Heart left ventricle (tissue), 16 donors: ENCODE measurements around the gene HACD2. TPM values are rescaled to one million over a fixed set of nuclear protein-coding genes. Genes with fewer than 3 reads are reported as not detected.

Source experiments
- ATAC-seq, 4 donors: fragments of 200-7000 bp; cut with Tn5 transposase; one replicate each; pipeline ENCODE4 v1.9.1; 2020 to 2022; ENCODE audit warnings: moderate library complexity in 4 of 4, mild to moderate bottlenecking in 3 of 4, moderate number of reproducible peaks in 1 of 4
- DNase-seq, 5 donors: peaks; one replicate each; pipeline ENCODE4 v3.0.0-alpha.2; 2020
- H3K27ac ChIP-seq, 12 donors: fragments of 200-600 bp; sonication (generic) in 4 of 12; one replicate each; pipeline versions ENCODE4 v1.5.0 to v1.8.0; 2016 to 2022; ENCODE audit warnings: mild to moderate bottlenecking in 2 of 12
- H3K27me3 ChIP-seq, 9 donors: fragments of 200-600 bp; sonication (generic) in 2 of 9; one replicate each; pipeline versions ENCODE4 v1.5.1 to v1.8.0; 2016 to 2022; ENCODE audit warnings: mild to moderate bottlenecking in 3 of 9
- H3K36me3 ChIP-seq, 9 donors: fragments of 200-600 bp; sonication (generic) in 2 of 9; one replicate each; pipeline versions ENCODE4 v1.5.0 to v1.8.0; 2018 to 2022; ENCODE audit warnings: mild to moderate bottlenecking in 2 of 9
- H3K4me1 ChIP-seq, 12 donors: fragments of 200-600 bp; sonication (generic) in 4 of 12; one replicate each; pipeline versions ENCODE4 v1.5.0 to v1.8.0; 2016 to 2022; ENCODE audit warnings: mild to moderate bottlenecking in 3 of 12
- H3K4me3 ChIP-seq, 12 donors: fragments of 200-600 bp; sonication (generic) in 4 of 12; one replicate each; pipeline versions ENCODE4 v1.5.0 to v1.8.0; 2017 to 2022; ENCODE audit warnings: mild to moderate bottlenecking in 9 of 12, moderate library complexity in 4 of 12
- H3K9me3 ChIP-seq, 12 donors: fragments of 200-600 bp; sonication (generic) in 4 of 12; one replicate each; pipeline versions ENCODE4 v1.5.0 to v1.8.0; 2016 to 2022; ENCODE audit warnings: mild to moderate bottlenecking in 1 of 12
- POLR2A ChIP-seq, 2 donors: fragments of 450-650 bp; IDR thresholded peaks; one replicate each; pipeline ENCODE4 v1.6.1; 2017; ENCODE audit warnings: antibody characterized with exemption in 2 of 2, mild to moderate bottlenecking in 2 of 2, moderate library complexity in 2 of 2
- WGBS, 4 donors: extraction: QIAGEN DNeasy Blood & Tissue Kit in 2 of 4; methylation state at CpG; one replicate each; pipeline versions ENCODE4 v1.1.5 to v1.1.7; 2013 to 2018; 5-methylcytosine and 5-hydroxymethylcytosine counted together
- intact Hi-C, 10 donors: fragments of 100-400 bp; cut with DNase I; formaldehyde crosslinking; loops; one replicate each; pipeline versions ENCODE4 v1.11.1 to v1.14.2; 2022
- long read RNA-seq, 3 donors: library from polyadenylated mRNA; unstranded; transcript quantifications; one replicate each; pipeline ENCODE4 v2.0.0, GENCODE V29; 2020 to 2021
- polyA plus RNA-seq, 2 donors: library from polyadenylated mRNA; stranded (reverse); fragments of 200-250 nt; gene quantifications; one replicate each; pipeline ENCODE4 v1.2.3, GENCODE V29; 2013
- total RNA-seq, 9 donors: library from RNA; depleted of rRNA in 2 of 9; stranded (reverse); fragments of >200 nt in 2 of 9; fragmentation: NEBNext Ultra II Directional in 3 of 9; extraction: Animal tissue kit (Norgen Biotek cat#: 25700) in 3 of 9; gene quantifications; one replicate each; pipeline versions ENCODE4 v1.1.0 to v1.2.4, GENCODE V29; 2016 to 2023
- TF ChIP-seq, protein P1 (sequence below), 12 donors: fragments of 200-600 bp; sonication (generic) in 4 of 12; IDR thresholded peaks; one replicate each; pipeline versions ENCODE4 v1.5.0 to v1.8.0; 2018 to 2022; ENCODE audit warnings: antibody characterized with exemption in 12 of 12, mild to moderate bottlenecking in 5 of 12
- donor health status: ischemic (EF 13 %, LVEDD 7.1; RV severe dilation, severe dysfunction).
- donor health status: healthy with polysubstance abuse.
- donor health status: DM: no; HTN: yes; CAD: no.
- donor health status: DM: no; HTN: no; CAD: no.
- donor health status: ischemic (EF 25% LVEDD 6.9; RV normal size, moderate dysfunction).
- donor health status: ischemic (EF 25% LVEDD 5.7; RV mildly dilated, moderate dysfunction).
- donor health status: healthy.
- donor health status: DM: yes; HTN: yes; CAD: no.
- donor health status: ischemic (EF 35%, LVEDD 5.7; RV mildly dilated, moderate dysfunction).
- donor health status: nonischemic (EF 11% LVEDD 7.7; RV severe dilation, severe dysfunction).
- donor health status: DM: yes; HTN: yes; CAD: no.
- donor health status: PGD.
- donor health status: ischemic (EF 29% LVEDD 5.4; RV normal size, mild dysfunction).
- donor health status: nonischemic (EF 23%, LVEDD 6.1; RV moderate dilation, normal function).

HACD2 gene, protein sequence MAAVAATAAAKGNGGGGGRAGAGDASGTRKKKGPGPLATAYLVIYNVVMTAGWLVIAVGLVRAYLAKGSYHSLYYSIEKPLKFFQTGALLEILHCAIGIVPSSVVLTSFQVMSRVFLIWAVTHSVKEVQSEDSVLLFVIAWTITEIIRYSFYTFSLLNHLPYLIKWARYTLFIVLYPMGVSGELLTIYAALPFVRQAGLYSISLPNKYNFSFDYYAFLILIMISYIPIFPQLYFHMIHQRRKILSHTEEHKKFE
- 10 to 100 TPM in 4 of 9 donors, 1 to 10 TPM in 5; 8.8 to 23.3 (median 9.7) TPM for total RNA-seq
- 10 to 100 TPM in 1 of 2 donors, 1 to 10 TPM in 1; 5.6 to 17.1 TPM for polyA plus RNA-seq
- long read RNA-seq, donor 1, partial matches to known transcripts: 0 of 3 reads
- long read RNA-seq, donor 1, other reads (novel, unspliced or antisense): 3 of 3 reads
- long read RNA-seq, donor 2, partial matches to known transcripts: 3 of 4 reads
- long read RNA-seq, donor 2, other reads (novel, unspliced or antisense): 1 of 4 reads
- long read RNA-seq, donor 3, partial matches to known transcripts: 1 of 7 reads
- long read RNA-seq, donor 3, other reads (novel, unspliced or antisense): 6 of 7 reads

DNA sequence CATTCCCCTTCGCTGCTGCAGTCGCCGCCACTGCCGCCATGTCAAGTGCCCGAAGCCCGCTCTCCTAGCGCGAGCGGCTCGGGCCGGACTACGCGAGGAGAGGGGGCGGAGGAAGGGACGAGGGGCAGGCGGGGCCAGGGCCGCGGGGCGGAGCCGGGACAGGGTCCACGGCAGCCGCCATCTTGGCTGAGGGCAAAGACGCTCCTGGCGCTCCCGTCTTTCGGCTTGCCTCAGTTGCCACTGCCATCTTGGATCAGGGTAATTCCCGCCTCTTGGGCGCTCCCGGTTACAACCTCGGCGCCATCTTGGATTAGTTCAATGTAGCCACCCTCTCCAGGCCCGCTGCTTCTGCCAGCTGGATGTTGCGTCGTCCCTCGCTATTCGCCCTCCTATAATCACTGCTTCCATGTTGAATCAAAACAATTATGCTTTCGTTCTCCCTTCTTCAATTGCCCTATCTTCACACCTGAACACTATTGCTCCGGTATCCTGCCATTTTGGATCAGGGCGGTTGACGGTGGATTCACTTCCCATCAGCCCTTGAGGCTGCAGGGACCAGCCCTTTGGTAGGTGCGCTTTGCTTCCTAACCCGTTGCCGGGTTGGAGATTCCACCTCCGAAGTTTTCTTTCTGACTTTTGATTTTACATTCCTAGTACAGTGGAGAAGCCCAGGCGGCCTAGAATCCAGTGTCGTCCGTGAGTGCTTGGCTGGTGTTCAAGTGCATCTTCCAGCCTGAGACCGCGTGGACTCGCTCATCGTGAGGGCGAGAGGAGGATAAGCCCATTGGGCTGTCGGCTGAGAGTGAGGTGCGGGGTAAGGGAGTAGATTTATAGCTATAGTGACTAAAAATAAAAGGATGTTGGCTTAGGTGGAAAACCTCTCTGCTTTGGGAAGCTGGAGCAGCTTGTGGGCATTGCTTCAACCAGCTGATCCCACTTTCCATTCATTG, at the start of gene HACD2:
TSS of gene HACD2 (minus strand) at position 66 of the 950 bp plus-strand sequence. CDS start at position 40, 26 bp downstream.
- peak; percentile 97 to 98 (median 98) for DNase-seq
- 0 to 1% (median 0%) methylated on average over 28 to 54 of the region's 54 CpGs for WGBS, 4 donors
- Histone ChIP-seq H3K36me3 (peaks cover 0 to 20% (median 14%) of the 10 kb centered on the region in 9 donors), H3K4me1 (peaks cover 0 to 26% (median 15%) of the 10 kb centered on the region in 12 donors), H3K9me3 (peaks cover 0 to 5% (median 0%) of the 10 kb centered on the region in 12 donors), H3K4me3 (peak within 1 kb of the TSS; percentile 71 to 98 (median 90)), H3K27ac (peak within 1 kb of the TSS; percentile 79 to 97 (median 91)), H3K27me3 (no peaks in the 10 kb centered on the region)
- intact Hi-C loops: no loop called here
- TF ChIP-seq POLR2A (IDR thresholded peaks at IDR 0.05): peak in 1 of 2 donors; percentile 84
- TF ChIP-seq, protein P1, sequence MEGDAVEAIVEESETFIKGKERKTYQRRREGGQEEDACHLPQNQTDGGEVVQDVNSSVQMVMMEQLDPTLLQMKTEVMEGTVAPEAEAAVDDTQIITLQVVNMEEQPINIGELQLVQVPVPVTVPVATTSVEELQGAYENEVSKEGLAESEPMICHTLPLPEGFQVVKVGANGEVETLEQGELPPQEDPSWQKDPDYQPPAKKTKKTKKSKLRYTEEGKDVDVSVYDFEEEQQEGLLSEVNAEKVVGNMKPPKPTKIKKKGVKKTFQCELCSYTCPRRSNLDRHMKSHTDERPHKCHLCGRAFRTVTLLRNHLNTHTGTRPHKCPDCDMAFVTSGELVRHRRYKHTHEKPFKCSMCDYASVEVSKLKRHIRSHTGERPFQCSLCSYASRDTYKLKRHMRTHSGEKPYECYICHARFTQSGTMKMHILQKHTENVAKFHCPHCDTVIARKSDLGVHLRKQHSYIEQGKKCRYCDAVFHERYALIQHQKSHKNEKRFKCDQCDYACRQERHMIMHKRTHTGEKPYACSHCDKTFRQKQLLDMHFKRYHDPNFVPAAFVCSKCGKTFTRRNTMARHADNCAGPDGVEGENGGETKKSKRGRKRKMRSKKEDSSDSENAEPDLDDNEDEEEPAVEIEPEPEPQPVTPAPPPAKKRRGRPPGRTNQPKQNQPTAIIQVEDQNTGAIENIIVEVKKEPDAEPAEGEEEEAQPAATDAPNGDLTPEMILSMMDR (IDR thresholded peaks at IDR 0.05): no peak
- ATAC-seq: peak; percentile 97 to 98 (median 98)

DNA sequence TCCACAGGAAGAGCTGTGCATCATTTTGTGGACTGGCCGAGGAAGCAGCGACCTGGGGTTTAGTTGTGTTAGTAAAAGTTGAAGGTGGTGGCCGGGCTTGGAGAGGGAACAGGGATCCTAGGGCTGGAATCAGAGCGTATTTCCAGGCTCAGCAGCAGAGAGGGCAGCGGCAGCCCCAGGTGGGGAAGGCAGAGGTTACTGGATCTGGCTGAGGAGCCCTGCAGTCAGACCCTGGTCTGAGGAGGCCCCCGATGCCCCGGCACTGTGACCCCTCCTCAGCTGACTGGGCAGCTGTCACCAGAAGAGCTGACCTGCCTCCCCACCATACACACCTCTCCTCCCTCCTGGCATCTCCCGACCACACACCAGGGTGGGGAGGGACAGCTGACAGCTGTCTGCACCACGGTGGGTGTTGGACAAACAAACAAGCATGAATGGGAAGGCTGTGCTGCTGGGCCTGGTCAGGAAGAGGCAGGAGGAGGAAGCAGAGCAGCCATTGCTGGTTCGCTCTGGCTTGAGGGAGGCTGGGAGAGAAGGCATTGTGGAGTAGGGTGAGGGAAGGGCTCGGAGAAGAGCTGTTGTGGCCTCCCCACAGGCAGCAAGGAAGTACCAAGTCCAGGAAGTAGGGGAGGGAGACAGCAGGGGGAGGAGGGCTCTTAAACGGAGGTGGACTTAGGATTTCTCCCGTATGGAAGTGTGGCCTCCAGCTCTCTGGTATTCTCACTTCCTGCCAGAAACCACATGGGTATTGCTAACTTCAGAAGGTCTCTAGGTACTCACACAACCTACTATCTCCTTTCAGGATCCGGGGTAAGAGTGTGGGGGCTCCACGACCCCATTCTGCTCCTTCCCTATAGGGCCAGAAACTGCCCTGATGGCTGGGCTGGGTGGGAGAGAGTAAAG, 49.5 kb upstream of the HACD2 start:
- DNase-seq: no peak
- Histone ChIP-seq H3K27me3 (no peaks in the 10 kb centered on the region), H3K4me3 (no peak overlapping the region), H3K4me1 (peaks cover 0 to 24% (median 4%) of the 10 kb centered on the region in 12 donors), H3K27ac (peak overlapping the region in 1 of 12 donors; percentile 83), H3K9me3 (no peaks in the 10 kb centered on the region), H3K36me3 (peaks cover 0 to 20% (median 0%) of the 10 kb centered on the region in 9 donors)
- WGBS, 4 donors: 74 to 80% (median 77%) methylated on average over 12 to 15 of the region's 15 CpGs
- intact Hi-C loops: no loop called here
- TF ChIP-seq, protein P1 (IDR thresholded peaks at IDR 0.05): no peak
- TF ChIP-seq POLR2A (IDR thresholded peaks at IDR 0.05): no peak
- no peak for ATAC-seq

DNA sequence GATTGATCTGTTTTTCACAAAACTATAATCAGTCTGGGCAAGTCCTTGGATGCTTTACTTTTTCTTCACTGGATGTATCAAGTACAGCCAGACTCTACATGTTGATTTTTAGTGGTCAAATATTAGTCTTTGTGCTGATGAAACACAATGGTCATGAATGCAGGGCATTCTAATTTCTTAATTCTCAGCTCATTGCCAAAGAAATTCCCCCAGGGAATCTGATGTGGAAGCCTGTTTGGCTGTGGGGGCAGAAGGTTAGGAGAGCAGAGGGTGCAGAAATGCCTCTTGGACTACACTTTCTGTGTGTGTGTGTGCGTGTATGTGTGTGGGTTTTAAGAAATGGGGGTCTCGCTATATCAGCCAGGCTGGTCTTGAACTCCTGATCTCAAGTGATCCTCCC, 48.7 kb upstream of the HACD2 start:
- Histone ChIP-seq H3K36me3 (peaks cover 0 to 22% (median 0%) of the 10 kb centered on the region in 9 donors), H3K27me3 (no peaks in the 10 kb centered on the region), H3K4me1 (peaks cover 0 to 25% (median 4%) of the 10 kb centered on the region in 12 donors), H3K27ac (peak overlapping the region in 1 of 12 donors; percentile 83), H3K4me3 (no peak overlapping the region), H3K9me3 (no peaks in the 10 kb centered on the region)
- DNase-seq (no peak), ATAC-seq (no peak)
- 80 to 97% (median 93%) methylated on average over 2 of the region's 2 CpGs for WGBS, 4 donors
- TF ChIP-seq, protein P1 (IDR thresholded peaks at IDR 0.05): no peak
- TF ChIP-seq POLR2A (IDR thresholded peaks at IDR 0.05): no peak
- intact Hi-C loops: no loop called here
